H1 (cell line): ENCODE measurements around the gene MAP4. TPM values are rescaled to one million over a fixed set of nuclear protein-coding genes. Genes with fewer than 3 reads are reported as not detected.
"Not testable (repeated sequence)": the region's sequence is repeated elsewhere in the genome, so short reads cannot be mapped to it uniquely, and the experiment has no call there.

Experiments used
- CTCF ChIA-PET: fragments of 300-600 bp; sonication (Branson Sonifier 250); formaldehyde crosslinking; loops from one replicate; lab custom pipeline; 2021; ENCODE audit not compliant: partially characterized antibody; lab: Charles Lee
- POLR2A ChIA-PET: fragments of 300-600 bp; sonication (Branson Sonifier 250); formaldehyde crosslinking; loops from one replicate; lab custom pipeline; 2021; ENCODE audit warnings: inconsistent platforms; ENCODE audit not compliant: partially characterized antibody; lab: Charles Lee
- DNase-seq, 2 experiments: peaks; one replicate each; pipeline versions ENCODE4 v3.0.0 to v3.0.0-alpha.2; 2010 to 2022; ENCODE audit warnings: low spot score in 2 of 2, low read depth in 1 of 2, mixed read lengths in 1 of 2
- FAIRE-seq: peaks from 2 replicates; lab custom pipeline; 2011; peaks lifted over from hg19 to GRCh38; lab: Jason Lieb, UNC
- H2AFZ ChIP-seq: 2 replicates; pipeline ENCODE4 v1.8.1; 2012; ENCODE audit warnings: low read length, inconsistent platforms
- H2AK5ac ChIP-seq: 2 replicates; pipeline ENCODE4 v1.6.1; 2013; ENCODE audit warnings: low read depth, low read length
- H2BK120ac ChIP-seq: replicated peaks from 2 replicates; pipeline ENCODE3; 2013; ENCODE audit warnings: low read depth, low read length, inconsistent platforms
- H2BK12ac ChIP-seq: 2 replicates; pipeline ENCODE4 v1.6.1; 2013; ENCODE audit warnings: low read depth, low read length
- H2BK15ac ChIP-seq: 2 replicates; pipeline ENCODE4 v1.6.1; 2013; ENCODE audit warnings: low read length
- H2BK20ac ChIP-seq: 2 replicates; pipeline ENCODE4 v1.6.1; 2013; ENCODE audit warnings: low read length
- H2BK5ac ChIP-seq: 2 replicates; pipeline ENCODE4 v1.6.1; 2013; ENCODE audit warnings: low read depth, low read length
- H3K14ac ChIP-seq: 2 replicates; pipeline ENCODE4 v1.6.1; 2013; ENCODE audit warnings: inconsistent platforms; ENCODE audit not compliant: insufficient read length
- H3K18ac ChIP-seq: 2 replicates; pipeline ENCODE4 v1.6.1; 2013; ENCODE audit warnings: low read length; ENCODE audit errors: extremely low read depth
- H3K23ac ChIP-seq: 2 replicates; pipeline ENCODE4 v1.6.1; 2013; ENCODE audit warnings: inconsistent platforms; ENCODE audit not compliant: insufficient read length
- H3K23me2 ChIP-seq: 2 replicates; pipeline ENCODE4 v1.6.1; 2013; ENCODE audit warnings: low read depth, low read length
- H3K27ac ChIP-seq: 2 replicates; pipeline ENCODE4 v1.6.1; 2011; ENCODE audit warnings: low read depth, low read length, inconsistent platforms
- H3K27me3 ChIP-seq, 4 experiments: replicated peaks in 1 of 4; 1 replicate in 1 of 4; 2 replicates in 3 of 4; pipeline versions ENCODE4 v1.6.1 to v1.8.1; 2011 to 2013; ENCODE audit warnings: low read length in 3 of 4, mild to moderate bottlenecking in 3 of 4, inconsistent platforms in 2 of 4, mixed read lengths in 2 of 4, moderate library complexity in 1 of 4; ENCODE audit not compliant: control insufficient read depth in 3 of 4, insufficient read depth in 3 of 4; ENCODE audit errors: extremely low read depth in 1 of 4
- H3K36me3 ChIP-seq, 4 experiments: 2 replicates each; pipeline versions ENCODE4 v1.6.1 to v1.8.1; 2011 to 2013; ENCODE audit warnings: mild to moderate bottlenecking in 4 of 4, low read length in 3 of 4, moderate library complexity in 2 of 4, control low read depth in 1 of 4, inconsistent platforms in 1 of 4; ENCODE audit not compliant: insufficient read depth in 4 of 4, control insufficient read depth in 2 of 4
- H3K4ac ChIP-seq: replicated peaks from 2 replicates; pipeline ENCODE3; 2013; ENCODE audit warnings: low read length, low read depth, mixed read lengths, inconsistent platforms; ENCODE audit not compliant: insufficient read length
- H3K4me1 ChIP-seq, 4 experiments: replicated peaks in 1 of 4; 1 replicate in 1 of 4; 2 replicates in 3 of 4; pipeline versions ENCODE4 v1.6.1 to v1.8.1; 2011 to 2013; ENCODE audit warnings: low read length in 3 of 4, inconsistent platforms in 2 of 4, mixed read lengths in 1 of 4; ENCODE audit not compliant: insufficient read depth in 4 of 4, control insufficient read depth in 3 of 4
- H3K4me2 ChIP-seq, 2 experiments: 2 replicates each; pipeline versions ENCODE4 v1.6.1 to v1.8.1; 2011 to 2013; ENCODE audit warnings: low read depth in 2 of 2, low read length in 2 of 2, control low read depth in 1 of 2, inconsistent platforms in 1 of 2, mild to moderate bottlenecking in 1 of 2; ENCODE audit not compliant: insufficient read depth in 1 of 2
- H3K4me3 ChIP-seq, 4 experiments: fragments of 200-600, 300-600 bp in 1 of 4; sonication (generic), shearing (Covaris generic), sonication (Bioruptor Twin) in 1 of 4; 2 replicates each; pipeline versions ENCODE4 v1.5.1 to v1.8.1; 2011 to 2016; ENCODE audit warnings: low read length in 4 of 4, low read depth in 3 of 4, control low read depth in 2 of 4, inconsistent platforms in 2 of 4, mild to moderate bottlenecking in 2 of 4, mixed read lengths in 1 of 4, moderate library complexity in 1 of 4; ENCODE audit not compliant: insufficient read depth in 2 of 4; ENCODE audit errors: extremely low read depth in 1 of 4
- H3K56ac ChIP-seq: replicated peaks from 2 replicates; pipeline ENCODE3; 2013; ENCODE audit warnings: low read depth, mild to moderate bottlenecking, mixed read lengths, low read length, inconsistent platforms; ENCODE audit not compliant: insufficient read length
- H3K79me1 ChIP-seq: 2 replicates; pipeline ENCODE4 v1.6.1; 2013; ENCODE audit warnings: low read depth, low read length, control low read depth
- H3K79me2 ChIP-seq, 2 experiments: 2 replicates each; pipeline versions ENCODE4 v1.6.1 to v1.8.1; 2012 to 2013; ENCODE audit warnings: low read length in 2 of 2, mild to moderate bottlenecking in 2 of 2, inconsistent platforms in 1 of 2; ENCODE audit not compliant: insufficient read depth in 2 of 2, control insufficient read depth in 1 of 2
- H3K9ac ChIP-seq, 4 experiments: replicated peaks in 1 of 4; 1 replicate in 1 of 4; 2 replicates in 3 of 4; pipeline versions ENCODE4 v1.6.1 to v1.8.1; 2011 to 2013; ENCODE audit warnings: low read depth in 3 of 4, low read length in 3 of 4, control low read depth in 2 of 4, mild to moderate bottlenecking in 2 of 4, moderate library complexity in 2 of 4, inconsistent platforms in 1 of 4; ENCODE audit errors: extremely low read depth in 1 of 4
- H3K9me3 ChIP-seq, 2 experiments: 2 replicates each; pipeline versions ENCODE4 v1.6.1 to v1.8.1; 2012 to 2013; ENCODE audit warnings: mild to moderate bottlenecking in 2 of 2, moderate library complexity in 2 of 2, control low read depth in 1 of 2, inconsistent platforms in 1 of 2, low read depth in 1 of 2, low read length in 1 of 2, mixed read lengths in 1 of 2; ENCODE audit not compliant: insufficient read depth in 2 of 2
- H4K20me1 ChIP-seq, 2 experiments: replicated peaks in 1 of 2; 2 replicates each; pipeline versions ENCODE3 to v1.8.1; 2011 to 2013; ENCODE audit warnings: inconsistent platforms in 2 of 2, low read length in 2 of 2, mild to moderate bottlenecking in 1 of 2; ENCODE audit not compliant: insufficient read depth in 2 of 2, control insufficient read depth in 1 of 2
- H4K5ac ChIP-seq: 2 replicates; pipeline ENCODE4 v1.6.1; 2013; ENCODE audit warnings: low read length, low read depth, mixed read lengths, inconsistent platforms; ENCODE audit not compliant: insufficient read length
- H4K8ac ChIP-seq: 2 replicates; pipeline ENCODE4 v1.8.0; 2013; ENCODE audit warnings: mild to moderate bottlenecking, moderate library complexity, low read length, inconsistent platforms; ENCODE audit not compliant: insufficient read depth; ENCODE audit errors: extremely low read depth
- H4K91ac ChIP-seq: replicated peaks from 2 replicates; pipeline ENCODE3; 2013; ENCODE audit warnings: low read length, mixed read lengths, inconsistent platforms; ENCODE audit not compliant: insufficient read length
- WGBS, 2 experiments: shearing (Covaris generic) in 1 of 2; methylation state at CpG; one replicate each; pipeline versions ENCODE4 v1.1.6 to v1.1.7; 2013 to 2015; ENCODE audit warnings: low lambda C conversion rate in 2 of 2, mixed read lengths in 2 of 2, inconsistent platforms in 1 of 2, low coverage in 1 of 2, missing lambda C conversion rate in 1 of 2; ENCODE audit not compliant: insufficient replicate concordance in 2 of 2, insufficient coverage in 1 of 2, insufficient read length in 1 of 2; ENCODE audit errors: extremely low coverage in 1 of 2, missing lambda C conversion rate in 1 of 2; 5-methylcytosine and 5-hydroxymethylcytosine counted together
- polyA plus RNA-seq, 7 experiments: library from polyadenylated mRNA; depleted of rRNA in 3 of 7; stranded (reverse) in 5 of 7; unstranded in 2 of 7; fragments of >200 nt in 5 of 7; fragments of 200-250 nt in 2 of 7; gene quantifications; 1 replicate in 5 of 7; 2 replicates in 1 of 7; 4 replicates in 1 of 7; pipeline versions ENCODE4 v1.2.1 to v1.2.3, GENCODE V29; 2011 to 2013; ENCODE audit warnings: missing spikeins in 2 of 7, mixed read lengths in 2 of 7
- total RNA-seq: library from RNA; stranded (reverse); fragmentation: NEBNext Ultra II Directional; extraction: Animal tissue kit (Norgen Biotek cat#: 25700); gene quantifications from 2 replicates; pipeline ENCODE4 v1.2.1, GENCODE V29; 2021

The MAP4 gene
- total and polyA plus RNA-seq, 2 of the 8 experiments (the other 6 are each of a cell fraction or from before 2014, with no cell fraction given): 67.0 to 179 TPM

GRCh38 chr3:48006794-48007193 lies 9.4 kb downstream of the MAP4 start:
- FAIRE-seq, POLR2A ChIA-PET, H4K20me1 ChIP-seq: not testable (repeated sequence)

More at GRCh38 chr3:48006794-48007193, 9.4 kb downstream of the MAP4 start:
- peaks cover 0 to 11% of the 10 kb centered on the region in 2 experiments; a peak in 2 of 4 replicates for H3K79me2 ChIP-seq
- H3K4ac ChIP-seq, H4K8ac ChIP-seq, H3K27me3 ChIP-seq, H3K23me2 ChIP-seq, H4K91ac ChIP-seq, H2BK5ac ChIP-seq, H3K18ac ChIP-seq, H3K14ac ChIP-seq, H2BK120ac ChIP-seq, H3K27ac ChIP-seq, H2BK20ac ChIP-seq, H3K4me2 ChIP-seq, H3K4me1 ChIP-seq, H4K5ac ChIP-seq, H3K23ac ChIP-seq, H3K79me1 ChIP-seq, H3K9ac ChIP-seq, H3K4me3 ChIP-seq, H2BK15ac ChIP-seq, H2AK5ac ChIP-seq, H3K9me3 ChIP-seq, H2BK12ac ChIP-seq, H3K56ac ChIP-seq, H3K36me3 ChIP-seq, H2AFZ ChIP-seq: not testable (repeated sequence)
- CTCF ChIA-PET: interaction anchor here (0.9 to 1.1 kb wide), 2 partner anchors 13 to 17 kb away, joined by 3 read pairs; no protein-coding TSS in a partner anchor
- peak in 1 of 2 experiments; percentile 27 for DNase-seq
- 93% methylated on average over 4 of the region's 4 CpGs; no CpG with 5 or more reads in 1 of the 2 experiments for WGBS, 2 experiments
